ENCODE data around the gene JMJD4.

Gene JMJD4

DNA sequence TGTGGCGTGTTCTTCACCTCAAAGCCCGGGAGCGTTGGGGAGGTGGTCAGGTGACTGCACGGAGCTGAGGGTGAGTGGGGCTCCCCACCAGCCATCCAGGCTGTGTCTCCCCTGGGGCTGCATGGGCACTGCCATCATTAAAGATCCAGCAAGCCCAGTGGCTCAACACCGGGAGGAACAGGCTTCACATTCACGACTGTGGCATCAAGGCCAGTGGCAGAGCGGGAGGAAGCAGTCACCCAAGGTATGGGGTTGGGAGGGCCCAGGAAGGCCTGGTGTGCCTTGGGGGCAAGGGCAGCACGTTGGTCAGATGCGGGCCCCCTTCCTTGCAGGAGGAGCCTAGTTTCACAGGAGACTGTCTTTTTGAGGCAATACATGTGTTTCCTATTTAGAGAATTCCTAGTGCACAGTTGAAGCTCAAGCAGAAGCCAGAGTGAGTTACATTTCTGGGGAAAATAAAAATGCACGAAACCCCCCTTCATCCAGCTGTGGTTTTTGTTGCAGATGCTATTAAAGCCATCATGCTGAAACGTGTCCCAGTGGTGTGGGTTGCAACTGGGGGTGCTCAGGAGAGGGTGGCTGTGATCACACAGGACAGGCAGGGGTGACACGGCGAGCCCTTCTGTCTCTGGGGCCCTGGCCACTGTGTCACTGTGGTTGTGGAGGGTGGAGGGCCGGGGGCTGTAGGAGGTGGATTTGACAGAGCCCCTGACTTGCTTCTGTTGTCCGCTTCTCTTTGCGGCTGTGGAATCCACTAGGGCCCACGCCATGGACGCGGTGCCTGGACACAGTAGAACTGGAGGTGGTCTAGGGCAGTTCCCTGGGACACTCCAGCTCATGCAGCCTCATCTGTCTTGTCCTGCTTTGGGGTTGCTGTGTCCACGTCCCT lies 34.2 kb upstream of the JMJD4 start:
- FAIRE-seq (no peak), DNase-seq (ENCODE audit: insufficient read length, low spot score) (no peak)

DNA sequence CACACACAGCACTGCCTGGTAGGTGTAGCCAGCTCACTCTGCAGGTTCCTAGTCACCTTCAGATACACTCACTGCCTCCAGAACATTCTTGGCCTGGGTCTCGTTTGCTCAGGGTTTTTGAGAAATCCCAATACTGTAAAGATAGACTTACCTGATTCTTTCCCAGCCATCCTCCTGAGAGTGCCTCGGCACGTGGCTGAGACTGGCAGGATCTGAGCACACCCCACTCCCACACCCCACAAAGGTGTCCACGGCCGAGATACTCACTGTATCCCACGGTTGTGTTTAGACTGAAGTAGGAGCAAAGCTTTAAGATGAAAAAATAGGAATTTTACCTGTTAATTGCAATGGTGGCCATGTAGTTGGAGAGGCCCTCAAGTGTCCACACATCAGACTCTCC lies 33.5 kb upstream of the JMJD4 start:
- FAIRE-seq (no peak), DNase-seq (ENCODE audit: insufficient read length, low spot score) (no peak)

DNA sequence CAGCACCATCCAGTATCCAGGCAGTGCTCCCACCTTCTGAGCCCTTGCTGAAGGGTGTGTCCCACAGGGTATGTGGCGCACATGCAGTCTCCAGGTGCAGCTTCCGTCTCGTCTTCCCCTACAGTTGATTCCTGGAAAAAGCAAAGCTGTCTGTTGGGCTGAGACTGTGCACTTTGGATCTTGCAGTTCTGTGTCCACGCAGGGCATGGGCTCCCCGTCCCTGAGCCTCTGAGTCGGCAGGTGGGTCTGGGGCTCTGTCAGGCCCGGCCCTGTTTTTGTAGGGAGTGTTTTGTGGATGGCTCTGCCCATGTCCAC lies 33.0 kb upstream of the JMJD4 start:
- DNase-seq (ENCODE audit: insufficient read length, low spot score) (no peak), FAIRE-seq (no peak)

DNA sequence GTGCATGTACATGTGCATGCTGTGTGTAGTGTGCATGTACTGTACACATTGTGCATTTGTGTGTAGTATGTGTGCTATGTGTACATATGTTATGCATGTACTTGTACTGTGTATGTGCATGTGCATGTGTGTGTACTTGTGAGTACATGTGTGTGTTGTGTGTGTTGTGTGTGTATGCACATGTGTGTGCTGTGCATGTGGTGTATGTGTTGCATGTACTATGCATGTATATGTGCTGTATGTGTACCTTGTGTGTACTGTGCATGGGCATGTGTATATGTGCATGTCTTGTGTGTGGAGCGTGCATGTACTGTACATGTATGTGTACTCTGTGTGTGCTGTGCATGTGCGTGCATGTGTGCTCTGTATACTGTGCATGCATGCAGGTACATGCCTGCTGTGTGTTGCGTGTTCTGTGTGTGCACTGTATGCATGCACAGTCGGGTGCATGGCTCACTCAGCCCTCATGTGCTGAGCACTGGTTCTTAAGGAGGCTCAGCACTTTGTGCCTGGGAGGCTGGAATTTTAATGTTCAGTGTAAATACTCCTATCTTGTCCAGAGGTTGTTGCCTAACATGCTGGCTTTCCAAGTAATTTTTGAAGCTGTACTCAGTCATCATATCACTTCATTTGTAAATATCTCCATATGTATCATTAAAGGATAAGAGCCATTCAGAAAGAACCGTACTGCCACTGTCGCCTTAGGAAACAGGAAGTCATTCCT lies 32.5 kb upstream of the JMJD4 start:
- DNase-seq (ENCODE audit: insufficient read length, low spot score) (no peak), FAIRE-seq (no peak)

DNA sequence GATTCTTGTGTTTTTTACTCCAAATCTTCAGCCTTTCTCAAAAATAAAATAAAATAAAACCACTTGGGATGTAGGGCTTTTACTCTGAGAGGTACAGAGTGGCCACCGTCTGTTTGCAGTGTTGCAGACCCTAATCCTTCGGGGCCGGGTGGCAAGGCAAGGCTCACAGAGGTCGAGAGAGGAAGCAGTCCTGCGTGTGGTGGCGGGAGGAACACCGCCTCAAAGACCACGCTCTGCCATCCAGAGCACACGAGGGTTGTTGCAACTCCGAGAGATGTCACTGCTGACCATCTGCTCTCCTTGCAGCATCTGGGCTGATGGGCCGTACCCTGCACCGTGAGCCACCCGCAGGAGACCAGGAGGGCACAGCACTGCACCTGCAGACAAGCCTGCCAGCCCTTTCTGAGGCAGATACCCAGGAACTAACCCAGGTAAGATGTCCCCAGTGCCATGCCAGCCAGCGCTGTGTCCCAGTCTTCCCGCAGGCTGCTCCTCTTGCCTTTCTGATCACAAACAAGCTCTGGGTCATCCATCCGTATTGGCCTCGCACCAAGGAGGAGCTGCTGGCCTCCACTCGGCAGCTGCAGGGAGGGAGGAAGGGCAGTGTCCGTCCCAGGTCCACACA lies 31.7 kb upstream of the JMJD4 start:
- FAIRE-seq: no peak
- DNase-seq (ENCODE audit: insufficient read length, low spot score): no peak

DNA sequence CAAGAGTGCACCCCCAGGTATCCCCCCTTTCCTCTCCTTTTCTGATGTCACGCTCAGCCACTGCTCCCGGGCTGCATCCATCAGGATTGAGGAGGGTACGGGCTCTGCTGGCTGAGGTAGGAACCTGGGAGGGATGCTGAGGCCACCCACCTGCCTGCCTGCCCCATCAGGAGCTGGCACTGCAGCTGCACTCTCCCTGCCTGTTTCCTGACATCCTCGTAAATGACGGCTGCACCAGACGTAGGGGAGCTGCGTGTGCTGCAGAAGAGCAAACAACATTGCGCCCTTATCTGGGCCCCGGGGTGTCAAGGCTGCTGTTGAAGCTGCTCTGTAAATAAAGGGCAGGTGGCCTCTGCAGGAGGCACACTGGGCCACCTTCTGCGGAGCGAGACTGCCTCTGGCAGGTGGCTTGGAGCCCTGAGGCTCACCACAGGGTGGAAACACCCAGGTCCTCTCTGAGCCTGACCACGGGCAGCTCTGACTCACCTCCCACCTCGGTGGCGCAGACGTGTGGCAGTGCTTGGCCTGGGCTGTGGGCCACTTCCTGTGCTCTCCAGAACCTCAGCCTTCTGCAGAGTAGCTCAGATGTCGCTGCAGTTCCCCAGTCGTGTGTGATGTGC lies 31.0 kb upstream of the JMJD4 start:
- FAIRE-seq (no peak), DNase-seq (ENCODE audit: insufficient read length, low spot score) (no peak)

DNA sequence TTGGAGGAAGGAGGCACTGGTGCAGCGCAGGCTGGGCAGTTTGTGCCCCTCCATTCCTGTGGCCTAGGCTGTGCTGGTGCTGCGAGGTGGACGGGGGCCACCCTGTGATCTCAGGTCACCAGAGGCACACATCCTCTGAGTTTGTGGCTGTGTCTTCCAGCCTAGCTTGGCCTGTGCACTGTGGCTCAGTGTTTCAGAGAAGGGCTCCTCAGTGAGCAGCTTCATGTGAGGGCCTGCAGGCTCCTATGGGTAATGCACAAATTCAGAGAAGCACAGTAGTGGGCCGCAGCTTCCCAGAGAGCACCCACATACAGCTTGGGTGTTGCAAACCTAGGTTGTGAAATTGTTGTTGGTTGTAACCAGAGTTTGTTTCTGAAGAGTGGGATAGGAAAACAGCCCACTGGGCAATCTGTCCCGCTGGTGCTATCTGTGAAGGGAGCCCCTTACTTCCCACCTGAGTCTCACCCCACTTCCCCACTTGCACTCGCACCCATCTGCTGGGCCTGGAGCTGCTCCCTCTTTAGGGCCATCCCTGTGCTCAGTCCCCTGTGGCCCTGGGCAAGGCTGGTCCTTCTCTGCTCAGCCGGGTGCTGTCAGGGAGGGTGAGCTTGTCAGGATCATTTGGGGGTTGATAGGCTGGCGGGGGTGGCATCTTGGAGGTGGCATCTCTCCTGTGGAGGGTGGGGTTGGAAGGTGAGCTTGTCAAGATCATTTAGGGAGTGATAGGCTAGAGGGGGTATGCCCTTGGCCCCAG lies 30.3 kb upstream of the JMJD4 start:
- DNase-seq (ENCODE audit: insufficient read length, low spot score): no peak
- no peak for FAIRE-seq

DNA sequence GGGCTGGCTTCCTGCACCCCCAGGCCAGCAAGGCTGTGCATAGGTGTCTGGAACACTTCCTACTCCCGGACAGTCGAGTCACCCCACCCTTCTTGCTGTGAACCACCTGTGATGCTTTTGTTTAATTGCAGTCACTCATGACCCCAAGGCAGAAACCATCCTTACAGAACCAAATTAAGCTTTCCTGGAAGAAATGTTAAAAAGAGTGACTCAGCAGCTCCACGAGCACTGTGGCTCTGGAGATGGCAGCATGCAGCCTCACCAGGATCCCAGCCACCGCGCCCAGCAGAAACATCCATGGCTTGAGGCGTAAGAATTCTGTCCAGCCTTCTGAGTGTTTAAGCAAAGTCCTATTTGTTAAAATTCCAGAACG lies 28.9 kb upstream of the JMJD4 start:
- no peak for DNase-seq (ENCODE audit: insufficient read length, low spot score)
- FAIRE-seq: no peak

DNA sequence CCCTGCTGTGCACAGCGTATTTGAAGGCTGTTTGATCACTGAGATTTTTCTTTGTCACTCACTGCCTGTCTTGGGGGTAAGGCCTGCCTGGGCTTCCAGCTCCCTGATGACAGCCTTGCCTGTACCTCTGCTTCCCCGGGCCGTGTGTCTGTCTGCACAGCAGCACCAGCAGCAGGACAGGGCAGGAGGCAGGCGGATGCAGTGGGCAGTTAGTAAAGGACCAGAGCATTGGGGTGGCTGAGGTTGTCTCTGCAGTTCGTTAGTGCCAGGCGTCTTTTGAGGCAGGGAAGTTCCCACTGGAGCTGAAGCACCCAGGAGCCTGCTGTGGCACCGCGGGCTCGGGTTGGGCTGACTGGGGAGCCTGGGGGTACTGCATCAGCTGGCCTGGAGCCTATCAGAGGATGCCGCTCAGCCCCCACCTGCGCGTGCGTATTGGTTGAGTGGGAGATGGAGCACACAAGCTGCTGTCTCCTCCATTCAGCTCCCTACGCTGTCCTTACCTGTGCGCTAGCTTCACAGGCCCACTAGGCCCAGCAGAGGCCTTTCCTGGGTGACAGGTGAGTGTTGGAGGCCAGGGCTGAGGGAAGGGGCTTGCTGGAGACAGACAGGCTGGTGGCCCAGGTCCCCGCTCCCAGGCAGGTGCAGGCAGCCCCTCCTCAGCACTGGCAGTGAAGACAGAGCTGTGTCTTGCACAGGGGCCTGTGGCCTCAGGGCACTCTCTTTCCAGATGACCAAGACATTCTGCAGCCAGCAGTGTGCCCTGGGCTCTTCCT lies 28.3 kb upstream of the JMJD4 start:
- DNase-seq (ENCODE audit: insufficient read length, low spot score): no peak
- no peak for FAIRE-seq

DNA sequence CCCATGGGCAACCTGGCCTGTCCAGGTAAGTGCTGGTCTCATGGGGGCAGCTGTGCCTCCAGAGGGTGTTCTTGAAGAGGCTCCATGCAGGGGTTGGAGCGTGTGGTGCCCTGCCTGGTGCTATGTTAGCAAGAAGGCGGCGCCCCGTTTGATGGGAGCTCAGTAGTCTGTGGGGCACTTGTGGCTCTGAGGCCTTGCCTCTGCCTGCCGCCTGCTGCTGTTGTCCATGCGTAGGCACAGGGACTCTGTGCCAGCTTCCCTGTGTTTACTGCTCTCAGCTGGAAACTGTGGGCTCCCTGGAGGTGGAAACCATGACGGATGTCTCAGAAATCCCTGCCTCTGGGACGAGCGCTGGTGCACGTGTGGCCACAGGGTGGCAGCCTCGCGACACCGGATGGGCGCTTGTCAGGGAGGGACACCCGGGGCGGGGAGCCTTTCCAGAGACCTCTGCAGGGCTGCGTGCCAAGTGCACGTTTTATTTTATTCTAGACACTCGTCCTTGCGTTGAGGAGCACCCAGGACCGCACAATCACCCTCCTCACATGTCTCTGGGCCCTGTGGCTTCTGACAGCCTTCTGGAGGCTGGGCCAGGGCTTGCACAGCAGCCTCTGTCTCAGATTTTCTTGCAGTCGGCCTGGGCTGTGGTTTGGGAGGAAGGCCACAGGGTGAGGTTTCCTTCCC lies 27.3 kb upstream of the JMJD4 start:
- FAIRE-seq (peak; percentile 87), DNase-seq (ENCODE audit: insufficient read length, low spot score) (peak; percentile 92)

DNA sequence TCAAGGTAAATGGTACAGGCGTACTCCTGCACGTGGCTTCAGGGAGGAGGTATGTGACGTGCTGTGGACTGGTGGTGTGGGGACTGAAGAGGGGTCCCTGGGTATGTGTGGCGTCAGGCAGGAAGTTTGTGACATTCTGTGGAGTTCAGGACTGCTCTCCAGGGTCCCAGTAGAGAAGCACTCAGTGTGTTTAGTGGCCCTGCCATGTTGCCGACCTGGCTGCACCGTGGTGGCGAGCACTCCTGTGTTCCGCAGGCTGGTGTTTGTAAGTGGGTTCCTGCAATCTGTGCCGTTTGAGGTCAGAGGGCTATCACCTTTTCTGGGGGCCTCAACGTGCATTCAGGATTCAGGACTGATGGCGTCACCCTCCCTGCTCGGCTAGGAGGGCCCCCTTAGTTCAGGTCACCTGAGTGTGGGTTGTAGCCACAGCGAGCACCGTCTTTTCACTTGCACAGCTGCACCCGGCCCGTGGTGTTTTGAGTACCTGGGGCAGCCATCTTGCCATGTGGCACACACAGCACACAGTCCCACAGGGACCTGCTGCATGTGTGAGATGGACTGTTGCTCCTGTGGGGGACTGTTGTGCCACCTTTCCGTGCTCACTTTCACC lies 26.6 kb upstream of the JMJD4 start:
- no peak for FAIRE-seq
- no peak for DNase-seq (ENCODE audit: insufficient read length, low spot score)

DNA sequence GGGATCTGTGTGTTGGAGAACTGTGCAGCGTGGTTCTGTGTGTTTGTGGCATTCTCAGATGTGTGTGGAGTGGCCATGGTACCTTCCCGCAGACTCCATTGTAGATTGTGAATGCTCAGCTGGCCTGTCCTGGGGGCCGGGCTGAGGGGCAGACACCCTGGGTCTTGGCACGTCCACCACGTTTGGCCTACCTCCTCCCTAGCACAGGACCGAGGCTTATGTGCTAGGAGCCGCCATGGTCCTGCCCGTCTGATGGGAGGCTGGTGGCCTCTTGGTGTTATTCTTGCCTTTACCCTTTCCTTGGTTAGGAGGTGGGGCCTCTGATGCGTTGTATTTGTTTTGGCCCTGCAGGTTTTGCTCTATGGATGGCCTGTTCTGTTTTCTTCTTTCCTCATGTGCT lies 25.3 kb upstream of the JMJD4 start:
- DNase-seq (ENCODE audit: insufficient read length, low spot score): no peak
- no peak for FAIRE-seq

DNA sequence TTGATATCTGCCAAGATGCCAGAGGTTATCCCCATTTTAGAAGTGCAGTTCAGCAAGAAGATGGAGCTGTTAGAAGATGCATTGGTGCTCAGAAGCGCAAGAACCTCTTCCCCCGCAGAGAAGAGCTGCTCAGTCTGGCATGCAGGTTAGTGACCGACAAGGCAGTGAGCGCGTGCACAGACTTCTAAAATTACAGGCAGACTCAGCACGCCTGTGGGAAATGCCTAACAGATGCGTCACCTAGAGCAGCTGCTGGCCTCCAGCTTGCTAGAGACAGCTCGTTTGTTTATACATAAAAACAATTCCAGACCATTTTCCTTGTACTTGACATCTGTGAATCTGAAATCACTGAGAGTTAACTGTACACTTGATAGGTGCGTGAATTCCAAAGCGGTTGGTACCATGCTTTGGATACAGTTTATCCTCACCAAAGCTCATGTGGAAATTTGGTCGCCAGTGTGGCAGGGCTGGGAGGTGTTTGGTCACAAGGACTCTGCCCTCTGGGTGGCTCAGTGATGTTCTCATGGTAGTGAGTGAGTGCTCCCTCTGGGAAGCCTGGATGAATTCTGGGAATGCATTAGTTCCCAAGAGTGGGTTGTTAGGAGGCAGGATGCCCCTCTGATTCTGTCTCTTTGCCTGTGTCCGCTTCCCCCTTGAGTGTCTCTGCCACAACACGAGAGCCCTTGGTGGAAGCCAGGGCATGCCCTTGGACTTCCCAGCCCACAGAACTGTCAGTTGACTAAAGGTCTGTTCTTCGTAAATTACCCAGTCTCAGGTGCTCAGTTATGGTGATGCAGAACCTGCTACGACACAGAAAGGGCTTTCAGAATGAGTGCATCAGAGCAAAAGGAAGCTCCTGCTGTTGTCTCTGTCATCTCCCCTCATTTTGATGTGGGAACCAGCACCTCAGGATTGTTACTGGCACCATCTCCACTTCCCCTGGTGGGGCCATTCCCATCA lies 24.5 kb upstream of the JMJD4 start:
- FAIRE-seq: no peak
- DNase-seq (ENCODE audit: insufficient read length, low spot score): no peak

DNA sequence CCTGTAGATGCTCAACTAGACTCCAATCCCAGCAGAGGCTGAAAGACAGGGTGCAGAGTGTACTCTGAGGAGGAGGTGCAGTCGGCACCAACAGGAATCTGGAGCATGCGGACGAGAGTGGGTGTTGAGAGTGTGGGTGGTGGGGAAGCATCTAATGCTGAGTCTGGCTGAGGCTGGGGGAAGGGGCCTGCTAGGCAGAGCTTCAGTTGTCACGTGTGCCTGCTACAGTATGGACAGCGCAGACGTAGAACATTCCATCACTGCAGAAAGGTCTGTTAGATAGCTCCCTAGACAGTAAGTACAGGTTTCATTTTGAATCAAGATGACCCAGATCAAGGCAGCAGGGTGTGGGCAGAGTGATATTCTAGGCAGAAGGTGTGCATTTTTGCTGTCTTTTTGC lies 23.3 kb upstream of the JMJD4 start:
- no peak for FAIRE-seq

DNA sequence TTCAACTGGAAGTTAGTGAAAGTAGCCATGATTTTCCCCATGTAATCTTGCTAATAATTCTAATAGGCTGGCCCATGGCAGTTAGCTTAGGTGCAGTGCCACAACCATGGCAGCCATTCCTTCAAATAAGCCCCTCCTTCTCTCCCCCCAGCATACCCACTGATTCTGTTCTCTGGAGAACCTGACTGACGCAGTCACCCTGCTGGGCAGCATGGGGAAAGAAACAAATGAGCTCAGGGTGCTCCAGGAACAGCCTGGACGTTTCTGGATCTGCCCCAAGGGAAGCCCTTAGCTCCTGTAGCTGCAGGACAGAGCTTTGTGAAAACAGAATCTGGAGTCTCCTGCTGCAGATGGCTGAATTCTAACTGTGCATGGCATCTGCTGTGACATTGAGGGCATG lies 22.7 kb upstream of the JMJD4 start:
- DNase-seq (ENCODE audit: insufficient read length, low spot score) (no peak), FAIRE-seq (no peak)

More for the DNA sequence above, 23.3 kb upstream of the JMJD4 start:
- no peak for DNase-seq (ENCODE audit: insufficient read length, low spot score)

DNA sequence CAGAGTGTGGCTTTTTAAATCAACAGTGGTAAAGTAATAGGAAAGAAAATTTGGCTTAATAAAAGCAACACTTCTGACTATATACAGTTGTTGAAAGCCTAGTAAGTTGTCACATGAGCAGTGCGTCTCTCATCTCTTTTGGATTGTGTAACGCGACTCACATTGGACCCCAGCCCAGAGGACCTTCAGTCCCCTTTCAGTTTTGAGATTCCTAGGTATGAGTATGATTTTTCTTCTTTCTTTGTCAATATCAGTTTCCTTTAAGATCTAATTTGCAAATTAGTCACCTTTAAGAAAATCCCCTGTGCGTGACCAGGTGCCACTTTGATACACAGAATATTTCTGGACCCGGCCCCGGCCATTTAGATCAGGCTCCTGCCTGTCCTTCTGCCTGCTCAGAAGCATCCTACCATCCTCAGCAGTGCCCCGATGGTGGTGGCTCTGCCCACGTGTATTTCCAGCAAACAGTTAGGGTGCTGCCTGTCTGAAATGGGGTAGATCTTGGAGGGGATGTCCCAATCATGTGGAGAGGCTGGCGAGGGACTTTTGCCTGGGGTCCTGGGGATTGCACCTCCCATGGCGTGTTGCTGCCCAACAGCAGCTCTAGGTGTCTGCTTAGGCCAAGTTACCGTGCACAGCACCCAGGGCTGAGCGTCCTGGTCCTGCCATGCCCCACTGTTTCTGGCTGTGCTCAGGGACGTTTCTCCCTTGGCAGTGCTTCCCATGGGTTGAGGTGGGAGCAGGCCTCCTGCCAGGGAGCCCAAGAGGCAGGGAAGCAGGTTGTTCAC lies 21.3 kb upstream of the JMJD4 start:
- DNase-seq (ENCODE audit: insufficient read length, low spot score) (no peak), FAIRE-seq (no peak)

DNA sequence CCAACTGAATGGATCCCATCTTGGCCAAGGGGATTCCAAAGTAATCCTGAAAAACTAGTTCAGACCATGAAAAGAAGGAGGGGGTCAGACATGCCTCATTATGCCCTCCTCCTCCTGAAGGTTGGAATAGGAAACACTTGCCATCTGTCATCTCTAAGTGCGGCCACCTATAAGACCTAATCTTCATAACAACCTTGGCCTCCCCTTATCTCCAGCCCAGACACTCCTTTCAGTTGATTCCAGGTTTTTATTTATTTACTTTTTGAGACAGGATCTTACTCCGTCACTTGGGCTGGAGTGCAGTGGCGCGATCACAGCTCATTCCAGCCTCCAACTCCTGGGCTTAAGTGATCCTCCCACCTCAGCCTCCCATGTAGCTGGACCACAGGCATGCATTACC lies 19.9 kb upstream of the JMJD4 start:
- FAIRE-seq (no peak), DNase-seq (ENCODE audit: insufficient read length, low spot score) (no peak)

All from GM19239 (cell line).